H9 (cell line): ENCODE data around the gene CRPPA. TPM values are rescaled to one million over a fixed set of nuclear protein-coding genes. Genes with fewer than 3 reads are reported as not detected.

Experiments
- DNase-seq: peaks from one replicate; pipeline ENCODE4 v3.0.0-alpha.2; 2017
- H2AFZ ChIP-seq: one replicate; pipeline ENCODE4 v1.6.1; 2013; ENCODE audit warnings: mild to moderate bottlenecking, low read length, control low read depth, moderate library complexity
- H2AK5ac ChIP-seq: 2 replicates; pipeline ENCODE4 v1.6.1; 2013; ENCODE audit warnings: low read length, control low read depth, mixed read lengths; ENCODE audit not compliant: insufficient read length
- H2BK120ac ChIP-seq: one replicate; pipeline ENCODE4 v1.6.1; 2013; ENCODE audit warnings: low read depth, mild to moderate bottlenecking, low read length, control low read depth, inconsistent platforms; ENCODE audit not compliant: poor library complexity, severe bottlenecking
- H2BK12ac ChIP-seq: 2 replicates; pipeline ENCODE4 v1.6.1; 2013; ENCODE audit warnings: low read length, control low read depth, mixed read lengths, low read depth; ENCODE audit not compliant: insufficient read length
- H2BK15ac ChIP-seq: 2 replicates; pipeline ENCODE4 v1.6.1; 2013; ENCODE audit warnings: low read depth, low read length, control low read depth
- H2BK20ac ChIP-seq: one replicate; pipeline ENCODE4 v1.6.1; 2013; ENCODE audit warnings: low read depth, mild to moderate bottlenecking, low read length, control low read depth, inconsistent platforms; ENCODE audit not compliant: poor library complexity, severe bottlenecking
- H2BK5ac ChIP-seq: 2 replicates; pipeline ENCODE4 v1.6.1; 2013; ENCODE audit warnings: low read length, control low read depth, mixed read lengths; ENCODE audit not compliant: insufficient read length
- H3K14ac ChIP-seq: 2 replicates; pipeline ENCODE4 v1.6.1; 2013; ENCODE audit warnings: low read length, control low read depth; ENCODE audit not compliant: insufficient read depth
- H3K18ac ChIP-seq: 2 replicates; pipeline ENCODE4 v1.6.1; 2013; ENCODE audit warnings: low read depth, mild to moderate bottlenecking, mixed read lengths, low read length, control low read depth; ENCODE audit not compliant: insufficient read length
- H3K23ac ChIP-seq: 2 replicates; pipeline ENCODE4 v1.6.1; 2013; ENCODE audit warnings: low read length, control low read depth, mixed read lengths, low read depth; ENCODE audit not compliant: insufficient read length
- H3K23me2 ChIP-seq: 2 replicates; pipeline ENCODE4 v1.6.1; 2013; ENCODE audit warnings: low read depth, mild to moderate bottlenecking, mixed read lengths, low read length, control low read depth; ENCODE audit not compliant: insufficient read length, poor library complexity, severe bottlenecking
- H3K27ac ChIP-seq: 2 replicates; pipeline ENCODE4 v1.5.1; 2013; ENCODE audit warnings: low read length, control low read depth, mixed read lengths, low read depth; ENCODE audit not compliant: insufficient read length
- H3K27me3 ChIP-seq: 2 replicates; pipeline ENCODE4 v1.6.1; 2013; ENCODE audit warnings: low read length, control low read depth, inconsistent platforms; ENCODE audit not compliant: insufficient read depth
- H3K4ac ChIP-seq: 2 replicates; pipeline ENCODE4 v1.6.1; 2013; ENCODE audit warnings: low read depth, mild to moderate bottlenecking, control low read depth, inconsistent platforms, low read length, moderate library complexity
- H3K4me1 ChIP-seq: 2 replicates; pipeline ENCODE4 v1.6.1; 2013; ENCODE audit warnings: low read length, control low read depth, inconsistent platforms; ENCODE audit not compliant: insufficient read depth
- H3K4me2 ChIP-seq: 2 replicates; pipeline ENCODE4 v1.6.1; 2013; ENCODE audit warnings: low read length, control low read depth, mixed read lengths; ENCODE audit not compliant: insufficient read length, insufficient read depth
- H3K56ac ChIP-seq: 2 replicates; pipeline ENCODE4 v1.6.1; 2013; ENCODE audit warnings: low read depth, mild to moderate bottlenecking, mixed read lengths, low read length, control low read depth; ENCODE audit not compliant: insufficient read length
- H3K79me1 ChIP-seq: 2 replicates; pipeline ENCODE4 v1.6.1; 2013; ENCODE audit warnings: low read depth, mild to moderate bottlenecking, moderate library complexity, low read length, control low read depth, inconsistent platforms; ENCODE audit not compliant: insufficient read depth, poor library complexity, severe bottlenecking
- H3K79me2 ChIP-seq: 2 replicates; pipeline ENCODE4 v1.6.1; 2013; ENCODE audit warnings: low read length, control low read depth, inconsistent platforms; ENCODE audit not compliant: insufficient read depth
- H3K9ac ChIP-seq: 2 replicates; pipeline ENCODE4 v1.6.1; 2013; ENCODE audit warnings: low read length, control low read depth, mixed read lengths; ENCODE audit not compliant: insufficient read length; ENCODE audit errors: extremely low read depth
- H3K9me3 ChIP-seq: one replicate; pipeline ENCODE4 v1.6.1; 2013; ENCODE audit warnings: low read depth, low read length, inconsistent platforms; ENCODE audit not compliant: control insufficient read depth
- H3T11ph ChIP-seq: one replicate; pipeline ENCODE4 v1.6.1; 2013; ENCODE audit warnings: mild to moderate bottlenecking, low read length, control low read depth, inconsistent platforms
- H4K20me1 ChIP-seq: one replicate; pipeline ENCODE4 v1.6.1; 2013; ENCODE audit not compliant: control insufficient read depth, insufficient read length, insufficient read depth
- H4K5ac ChIP-seq: 2 replicates; pipeline ENCODE4 v1.6.1; 2013; ENCODE audit warnings: low read depth, mild to moderate bottlenecking, mixed read lengths, low read length, control low read depth; ENCODE audit not compliant: insufficient read length
- H4K8ac ChIP-seq: replicated peaks from 2 replicates; pipeline ENCODE4 v1.6.1; 2013; ENCODE audit warnings: low read length, control low read depth, mixed read lengths, low read depth; ENCODE audit not compliant: insufficient read length
- H4K91ac ChIP-seq: 2 replicates; pipeline ENCODE4 v1.6.1; 2013; ENCODE audit warnings: low read depth, mild to moderate bottlenecking, moderate library complexity, mixed read lengths, low read length, control low read depth; ENCODE audit not compliant: insufficient read length
- H3K27ac Mint-ChIP-seq, 3 experiments: 2 replicates in 2 of 3; 3 replicates in 1 of 3; pipeline ENCODE4 v1.8.0; 2020 to 2021; ENCODE audit warnings: mixed read lengths in 3 of 3, mild to moderate bottlenecking in 1 of 3, moderate library complexity in 1 of 3
- H3K27me3 Mint-ChIP-seq: 2 replicates; pipeline ENCODE4 v1.8.0; 2021; ENCODE audit warnings: low read depth, mild to moderate bottlenecking, moderate library complexity, mixed read lengths
- H3K36me3 Mint-ChIP-seq, 3 experiments: 2 replicates in 2 of 3; 3 replicates in 1 of 3; pipeline ENCODE4 v1.8.0; 2020 to 2021; ENCODE audit warnings: low read depth in 3 of 3, mixed read lengths in 3 of 3; ENCODE audit not compliant: insufficient read depth in 1 of 3
- H3K4me1 Mint-ChIP-seq, 2 experiments: 2 replicates each; pipeline ENCODE4 v1.8.0; 2020; ENCODE audit warnings: mixed read lengths in 2 of 2
- H3K4me3 Mint-ChIP-seq, 2 experiments: 2 replicates in 1 of 2; 3 replicates in 1 of 2; pipeline ENCODE4 v1.8.0; 2020 to 2021; ENCODE audit warnings: mild to moderate bottlenecking in 2 of 2, mixed read lengths in 2 of 2, moderate library complexity in 1 of 2
- H3K9me3 Mint-ChIP-seq, 2 experiments: 2 replicates in 1 of 2; 3 replicates in 1 of 2; pipeline ENCODE4 v1.8.0; 2020; ENCODE audit warnings: mild to moderate bottlenecking in 2 of 2, mixed read lengths in 2 of 2, moderate library complexity in 1 of 2
- total RNA-seq: library from RNA; stranded (reverse); gene quantifications from 2 replicates; pipeline ENCODE4 v1.2.1, GENCODE V29; 2021
- TF ChIP-seq, protein P1 (sequence below): fragments of 200-600 bp; sonication (generic); conservative IDR thresholded peaks from 3 replicates; pipeline ENCODE4 v1.8.0; 2021; ENCODE audit warnings: antibody characterized with exemption, mild to moderate bottlenecking

CRPPA gene
- total RNA-seq, 1 experiment from 2014 or later, result 1.9 TPM

DNA sequence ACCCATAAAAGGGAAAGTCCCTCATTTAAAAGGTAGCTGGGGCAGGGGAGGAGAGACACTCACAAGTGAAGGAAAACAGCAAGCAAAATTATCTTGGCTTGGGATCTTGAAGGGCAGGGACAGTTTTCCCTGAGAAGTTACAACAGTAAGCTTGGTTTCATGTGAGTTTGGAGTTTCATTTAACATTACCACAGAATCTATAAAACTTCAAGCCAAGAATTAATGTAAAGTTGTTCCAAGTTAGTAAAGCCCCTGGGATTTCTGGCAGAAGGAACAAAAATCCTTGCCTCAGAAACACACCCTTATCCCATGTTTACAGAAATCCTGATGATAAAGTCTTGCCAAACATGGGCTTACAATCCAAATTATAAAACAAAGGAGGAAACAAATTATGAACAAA lies 19.2 kb downstream of the CRPPA start:
- Histone ChIP-seq H4K5ac (no peak overlapping the region), H3K4me1 (no peaks in the 10 kb centered on the region), H3K27ac (no peak overlapping the region), H3K23ac (no peak overlapping the region), H2BK120ac (no peak overlapping the region), H3K27me3 (no peaks in the 10 kb centered on the region), H2BK15ac (no peak overlapping the region), H3K9me3 (peaks cover 34% of the 10 kb centered on the region), H4K91ac (no peak overlapping the region), H3K18ac (no peak overlapping the region), H2AFZ (no peak overlapping the region), H2BK12ac (no peak overlapping the region), H2BK5ac (no peak overlapping the region), H3K9ac (no peak overlapping the region), H2BK20ac (no peak overlapping the region), H4K20me1 (no peaks in the 10 kb centered on the region), H4K8ac (no peak overlapping the region), H3K79me2 (no peaks in the 10 kb centered on the region), H3K56ac (no peak overlapping the region), H3K4ac (no peak overlapping the region), H3K4me2 (no peak overlapping the region), H3K79me1 (no peaks in the 10 kb centered on the region), H3T11ph (no peak overlapping the region), H2AK5ac (no peak overlapping the region), H3K14ac (no peak overlapping the region), H3K23me2 (no peaks in the 10 kb centered on the region)
- Mint-ChIP-seq H3K4me1 (no peaks in the 10 kb centered on the region), H3K27me3 (peaks cover 5% of the 10 kb centered on the region; the same call in 1 of the 2 replicates), H3K27ac (no peak overlapping the region), H3K9me3 (peaks cover 43% of the 10 kb centered on the region in 2 experiments), H3K4me3 (no peak overlapping the region), H3K36me3 (peaks cover 21 to 43% (median 34%) of the 10 kb centered on the region in 3 experiments)
- no peak for DNase-seq
- TF ChIP-seq, protein P1, sequence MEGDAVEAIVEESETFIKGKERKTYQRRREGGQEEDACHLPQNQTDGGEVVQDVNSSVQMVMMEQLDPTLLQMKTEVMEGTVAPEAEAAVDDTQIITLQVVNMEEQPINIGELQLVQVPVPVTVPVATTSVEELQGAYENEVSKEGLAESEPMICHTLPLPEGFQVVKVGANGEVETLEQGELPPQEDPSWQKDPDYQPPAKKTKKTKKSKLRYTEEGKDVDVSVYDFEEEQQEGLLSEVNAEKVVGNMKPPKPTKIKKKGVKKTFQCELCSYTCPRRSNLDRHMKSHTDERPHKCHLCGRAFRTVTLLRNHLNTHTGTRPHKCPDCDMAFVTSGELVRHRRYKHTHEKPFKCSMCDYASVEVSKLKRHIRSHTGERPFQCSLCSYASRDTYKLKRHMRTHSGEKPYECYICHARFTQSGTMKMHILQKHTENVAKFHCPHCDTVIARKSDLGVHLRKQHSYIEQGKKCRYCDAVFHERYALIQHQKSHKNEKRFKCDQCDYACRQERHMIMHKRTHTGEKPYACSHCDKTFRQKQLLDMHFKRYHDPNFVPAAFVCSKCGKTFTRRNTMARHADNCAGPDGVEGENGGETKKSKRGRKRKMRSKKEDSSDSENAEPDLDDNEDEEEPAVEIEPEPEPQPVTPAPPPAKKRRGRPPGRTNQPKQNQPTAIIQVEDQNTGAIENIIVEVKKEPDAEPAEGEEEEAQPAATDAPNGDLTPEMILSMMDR, result no peak
